SK-N-SH (cell line): ENCODE data around the gene P3H2. TPM values are rescaled to one million over a fixed set of nuclear protein-coding genes. Genes with fewer than 3 reads are reported as not detected.

Experiments used
- CTCF ChIA-PET: fragments of 300-600, 350-600 bp; formaldehyde crosslinking; extraction: SDS; loops from one replicate; lab custom pipeline; 2021; lab: Yijun Ruan, JAX
- POLR2A ChIA-PET: fragments of 350-600 bp; sonication (Branson Sonifier 250); formaldehyde crosslinking; extraction: SDS; loops from one replicate; lab custom pipeline; 2020; ENCODE audit warnings: antibody characterized with exemption, inconsistent platforms; lab: Yijun Ruan, JAX
- DNase-seq: peaks from one replicate; pipeline ENCODE4 v3.0.0; 2012
- H2AFZ ChIP-seq: fragments of 200-600 bp; sonication (generic); 2 replicates; pipeline ENCODE4 v1.8.1; 2016; ENCODE audit warnings: antibody characterized with exemption, mild to moderate bottlenecking, low read depth
- H3F3A ChIP-seq: fragments of 200-600 bp; sonication (generic); replicated peaks from 2 replicates; pipeline ENCODE3; 2016; ENCODE audit warnings: antibody characterized with exemption, mild to moderate bottlenecking; ENCODE audit not compliant: insufficient read depth
- H3K27ac ChIP-seq, 2 experiments: fragments of 200-500 bp in 1 of 2; fragments of 200-600 bp in 1 of 2; sonication (Bioruptor generic) in 1 of 2; sonication (generic), shearing (Covaris generic) in 1 of 2; 2 replicates each; pipeline versions ENCODE4 v1.5.1 to v1.6.1; 2014 to 2016; ENCODE audit warnings: low read depth in 2 of 2, inconsistent platforms in 1 of 2, low read length in 1 of 2, mild to moderate bottlenecking in 1 of 2, mixed read lengths in 1 of 2
- H3K27me3 ChIP-seq: fragments of 200-600 bp; sonication (generic), shearing (Covaris generic); 2 replicates; pipeline ENCODE4 v1.6.1; 2016; ENCODE audit warnings: mixed run types; ENCODE audit not compliant: insufficient read depth
- H3K36me3 ChIP-seq, 2 experiments: fragments of 200-500 bp in 1 of 2; fragments of 200-600 bp in 1 of 2; sonication (Bioruptor generic) in 1 of 2; sonication (generic) in 1 of 2; replicated peaks in 1 of 2; 2 replicates each; pipeline versions ENCODE3 to v1.5.1; 2014 to 2016; ENCODE audit warnings: low read length in 1 of 2, mild to moderate bottlenecking in 1 of 2; ENCODE audit not compliant: insufficient read depth in 2 of 2, control insufficient read depth in 1 of 2
- H3K4me1 ChIP-seq, 2 experiments: fragments of 200-500 bp in 1 of 2; fragments of 200-600 bp in 1 of 2; sonication (Bioruptor generic) in 1 of 2; sonication (generic), shearing (Covaris generic) in 1 of 2; 2 replicates each; pipeline versions ENCODE4 v1.5.1 to v1.6.1; 2014 to 2016; ENCODE audit warnings: low read depth in 1 of 2, low read length in 1 of 2, mixed run types in 1 of 2; ENCODE audit not compliant: insufficient read depth in 2 of 2, control insufficient read depth in 1 of 2
- H3K4me2 ChIP-seq: fragments of 200-600 bp; sonication (generic), shearing (Covaris generic); 2 replicates; pipeline ENCODE4 v1.6.1; 2017; ENCODE audit warnings: mixed run types
- H3K4me3 ChIP-seq, 2 experiments: fragments of 200-500 bp in 1 of 2; fragments of 200-600 bp in 1 of 2; sonication (Bioruptor generic) in 1 of 2; sonication (generic), shearing (Covaris generic) in 1 of 2; 2 replicates each; pipeline versions ENCODE4 v1.5.1 to v1.8.1; 2014 to 2016; ENCODE audit warnings: low read depth in 2 of 2, inconsistent platforms in 1 of 2, low read length in 1 of 2, mild to moderate bottlenecking in 1 of 2, mixed read lengths in 1 of 2, moderate library complexity in 1 of 2
- H3K79me2 ChIP-seq: fragments of 200-600 bp; sonication (generic); 2 replicates; pipeline ENCODE4 v1.8.1; 2017; ENCODE audit warnings: mild to moderate bottlenecking; ENCODE audit not compliant: insufficient read depth
- H3K9ac ChIP-seq: fragments of 200-600 bp; sonication (generic); 2 replicates; pipeline ENCODE4 v1.6.1; 2017; ENCODE audit warnings: mixed run types
- H3K9me2 ChIP-seq: fragments of 200-600 bp; sonication (generic); 2 replicates; pipeline ENCODE4 v1.6.1; 2017; ENCODE audit warnings: mixed run types
- H3K9me3 ChIP-seq: fragments of 200-600 bp; sonication (generic); 2 replicates; pipeline ENCODE4 v1.6.1; 2017; ENCODE audit warnings: mixed run types, mild to moderate bottlenecking, moderate library complexity
- H4K20me1 ChIP-seq: fragments of 200-600 bp; sonication (generic); 2 replicates; pipeline ENCODE4 v1.6.1; 2017; ENCODE audit warnings: mild to moderate bottlenecking, mixed run types; ENCODE audit not compliant: insufficient read depth
- CTCF ChIP-seq: fragments of 200-600 bp; sonication (generic); IDR thresholded peaks from 2 replicates; pipeline ENCODE4 v1.6.1; 2017; ENCODE audit warnings: antibody characterized with exemption, mild to moderate bottlenecking, moderate library complexity
- EZH2phosphoT487 ChIP-seq: fragments of 200-600 bp; sonication (generic); IDR thresholded peaks from 2 replicates; pipeline ENCODE4 v1.6.1; 2017; ENCODE audit warnings: low read depth, mixed run types, mild to moderate bottlenecking, antibody characterized with exemption, moderate library complexity, borderline replicate concordance
- FOXM1 ChIP-seq: IDR thresholded peaks from 2 replicates; pipeline ENCODE4 v1.4.0; 2012; ENCODE audit warnings: low read depth, mild to moderate bottlenecking
- IRF3 ChIP-seq: fragments of 150-350 bp; IDR thresholded peaks from 2 replicates; pipeline ENCODE4 v1.6.1; 2016; ENCODE audit warnings: mild to moderate bottlenecking, low read depth, low read length
- JUND ChIP-seq: IDR thresholded peaks from 2 replicates; pipeline ENCODE4 v1.4.0; 2012
- MAX ChIP-seq: IDR thresholded peaks from 2 replicates; pipeline ENCODE4 v1.4.0; 2012; ENCODE audit warnings: low read depth
- MXI1 ChIP-seq: IDR thresholded peaks from 2 replicates; pipeline ENCODE4 v1.6.1; 2012; ENCODE audit warnings: mild to moderate bottlenecking, low read depth, low read length, improper control_type of control experiment
- SMC3 ChIP-seq: IDR thresholded peaks from 2 replicates; pipeline ENCODE4 v1.6.1; 2012; ENCODE audit warnings: low read depth, low read length, improper control_type of control experiment
- TAF1 ChIP-seq: IDR thresholded peaks from 2 replicates; pipeline ENCODE4 v1.6.1; 2012; ENCODE audit warnings: low read depth, mild to moderate bottlenecking, low read length, moderate library complexity, borderline replicate concordance
- WGBS: methylation state at CpG from one replicate; pipeline ENCODE4 v1.1.6; 2017; ENCODE audit warnings: low lambda C conversion rate; 5-methylcytosine and 5-hydroxymethylcytosine counted together
- polyA plus RNA-seq, 3 experiments: library from polyadenylated mRNA; depleted of rRNA; stranded (reverse); fragments of >200 nt; gene quantifications; 2 replicates each; pipeline ENCODE4 v1.2.3, GENCODE V29; 2012

Gene P3H2
- polyA plus RNA-seq, 1 of the 3 experiments (the other 2 are of a cell fraction): 2.8 TPM

GRCh38 chr3:190070622-190071347, 49.9 kb downstream of the P3H2 start:
- Histone ChIP-seq H3K4me3 (no peak overlapping the region), H3K4me2 (no peak overlapping the region), H2AFZ (no peak overlapping the region), H4K20me1 (no peaks in the 10 kb centered on the region), H3F3A (peaks cover under 1% of the 10 kb centered on the region), H3K4me1 (peaks cover under 1 to 3% of the 10 kb centered on the region in 2 experiments; a peak in 3 of 4 replicates), H3K36me3 (no peaks in the 10 kb centered on the region), H3K9ac (no peak overlapping the region), H3K9me3 (no peaks in the 10 kb centered on the region), H3K79me2 (no peaks in the 10 kb centered on the region), H3K27ac (no peak overlapping the region), H3K27me3 (no peaks in the 10 kb centered on the region), H3K9me2 (no peaks in the 10 kb centered on the region)
- DNase-seq: no peak
- TF ChIP-seq TAF1 (no peak), EZH2phosphoT487 (no peak), CTCF (no peak), IRF3 (no peak), MAX (no peak), FOXM1 (no peak), SMC3 (no peak)
- CTCF ChIA-PET: interaction anchor here (1.2 kb wide), 1 partner anchor 8 kb away, joined by 3 read pairs; no protein-coding TSS in a partner anchor
- 42% methylated on average over 5 of the region's 5 CpGs for WGBS
- POLR2A ChIA-PET: no interaction called here

GRCh38 chr3:190065204-190065603, 55.5 kb downstream of the P3H2 start:
- Histone ChIP-seq H3K79me2 (no peaks in the 10 kb centered on the region), H3K9me3 (no peaks in the 10 kb centered on the region)
- POLR2A ChIA-PET: no interaction called here

More at GRCh38 chr3:190065204-190065603, 55.5 kb downstream of the P3H2 start:
- H3K36me3 ChIP-seq: no peaks in the 10 kb centered on the region
- no peaks in the 10 kb centered on the region for H3K9me2 ChIP-seq
- H3K27ac ChIP-seq: no peak overlapping the region
- no peaks in the 10 kb centered on the region for H4K20me1 ChIP-seq
- peaks cover 11% of the 10 kb centered on the region for H3F3A ChIP-seq
- 56% methylated on average over 2 of the region's 2 CpGs for WGBS
- H2AFZ ChIP-seq: no peak overlapping the region; the same call in 1 of the 2 replicates
- no peak overlapping the region for H3K4me3 ChIP-seq
- H3K4me2 ChIP-seq: no peak overlapping the region
- no peaks in the 10 kb centered on the region for H3K27me3 ChIP-seq
- no peak for DNase-seq
- CTCF ChIA-PET: no interaction called here
- H3K4me1 ChIP-seq: peaks cover 0 to 5% of the 10 kb centered on the region in 2 experiments; a peak in 1 of 4 replicates
- TF ChIP-seq JUND: no peak
- TF ChIP-seq MXI1: no peak
- no peak for TF ChIP-seq MAX
- no peak overlapping the region for H3K9ac ChIP-seq
